ENCODE data around the gene APBA2. TPM values are rescaled to one million over a fixed set of nuclear protein-coding genes. Genes with fewer than 3 reads are reported as not detected.

Gene APBA2
- total and polyA plus RNA-seq, 2 donors, result 6.7 to 15.3 TPM

DNA sequence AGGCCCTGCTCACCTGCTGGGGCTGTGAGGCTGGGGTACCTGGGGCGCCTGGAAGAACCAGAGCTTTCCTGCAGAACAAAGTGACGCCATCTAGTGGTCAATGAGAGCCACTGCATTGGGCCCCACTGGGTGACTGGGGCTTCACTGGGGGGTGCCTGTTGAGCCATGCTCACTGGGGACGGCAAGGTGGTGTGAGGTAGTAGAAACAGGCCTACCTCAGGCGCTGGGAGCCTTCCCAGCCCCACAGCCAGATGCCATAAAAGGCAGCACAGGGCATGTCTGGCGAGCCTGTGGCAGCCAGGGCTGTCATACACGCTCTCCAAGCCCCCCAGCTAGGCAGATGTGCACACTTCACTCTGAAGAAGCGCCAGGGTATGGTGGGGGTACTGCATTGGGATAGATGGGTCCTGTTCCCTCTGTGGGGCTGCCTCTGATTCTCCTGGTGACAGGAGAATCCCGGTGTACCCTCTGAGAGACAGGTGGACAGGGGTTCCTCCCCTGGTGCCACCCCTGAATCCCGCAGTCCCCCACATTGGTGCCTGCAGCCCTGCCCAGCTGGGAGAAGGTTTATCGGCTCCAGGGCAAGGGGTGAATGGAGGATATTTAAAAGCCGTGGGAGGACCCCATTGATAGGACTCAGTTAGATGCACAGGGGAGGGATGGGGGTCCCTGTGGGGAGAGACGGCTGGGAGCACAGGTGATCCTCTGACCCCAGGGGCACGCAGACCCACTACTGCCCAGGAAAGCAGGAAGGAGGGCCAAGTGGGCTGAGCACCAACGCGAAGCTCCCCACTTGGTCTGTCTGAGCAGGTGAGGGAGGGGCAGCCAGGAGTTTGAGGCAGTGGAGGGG is 205.1 kb downstream of the APBA2 start:
- 90% methylated on average over 15 of the region's 15 CpGs for WGBS
- Histone ChIP-seq H3K27me3 (ENCODE audit: control insufficient read depth in 2 of 2, insufficient read depth in 1 of 2, low read length in 1 of 2) (no peaks in the 10 kb centered on the region), H3K9me3 (ENCODE audit: control insufficient read depth in 2 of 2, insufficient read depth in 1 of 2, low read length in 1 of 2) (no peaks in the 10 kb centered on the region), H3K36me3 (ENCODE audit: control insufficient read depth in 2 of 2, insufficient read depth in 2 of 2, low read length in 1 of 2) (no peaks in the 10 kb centered on the region), H3K27ac (ENCODE audit: low read depth in 1 of 2, low read length in 1 of 2) (no peak overlapping the region), H3K4me1 (ENCODE audit: control insufficient read depth in 2 of 2, insufficient read depth in 2 of 2, low read length in 2 of 2) (peaks cover 0 to 7% of the 10 kb centered on the region in 2 donors), H3K4me3 (ENCODE audit: low read length in 2 of 2) (no peak overlapping the region)
- DNase-seq (ENCODE audit: low read depth in 6 of 9, low spot score in 9 of 9), result peak in 5 of 9 donors; percentile 21 to 62 (median 28)

DNA sequence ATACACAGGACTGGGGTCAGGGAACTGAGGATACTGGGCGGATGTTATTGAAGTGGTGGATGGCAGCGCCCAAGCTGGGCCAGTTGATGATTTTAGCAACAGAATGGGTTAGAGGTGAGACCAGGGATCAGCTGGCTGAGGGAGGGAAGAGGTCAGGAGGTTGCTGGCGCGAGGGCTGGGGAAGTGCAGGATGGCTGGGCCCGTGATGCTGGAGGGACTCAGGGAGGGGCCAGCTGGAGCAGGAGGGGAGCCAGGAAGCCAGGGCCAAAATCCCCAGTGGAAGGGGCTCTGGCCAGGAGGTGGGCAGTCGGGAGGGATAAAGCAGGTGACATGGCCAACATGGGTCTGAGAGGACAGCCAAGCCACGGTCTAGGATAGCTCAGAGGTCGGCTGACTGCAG is 205.9 kb downstream of the APBA2 start:
- Histone ChIP-seq H3K27ac (ENCODE audit: low read depth in 1 of 2, low read length in 1 of 2) (no peak overlapping the region), H3K27me3 (ENCODE audit: control insufficient read depth in 2 of 2, insufficient read depth in 1 of 2, low read length in 1 of 2) (no peaks in the 10 kb centered on the region), H3K4me3 (ENCODE audit: low read length in 2 of 2) (no peak overlapping the region), H3K36me3 (ENCODE audit: control insufficient read depth in 2 of 2, insufficient read depth in 2 of 2, low read length in 1 of 2) (no peaks in the 10 kb centered on the region), H3K9me3 (ENCODE audit: control insufficient read depth in 2 of 2, insufficient read depth in 1 of 2, low read length in 1 of 2) (no peaks in the 10 kb centered on the region), H3K4me1 (ENCODE audit: control insufficient read depth in 2 of 2, insufficient read depth in 2 of 2, low read length in 2 of 2) (peaks cover 0 to 7% of the 10 kb centered on the region in 2 donors)
- 93% methylated on average over 8 of the region's 8 CpGs for WGBS
- no peak for DNase-seq (ENCODE audit: low read depth in 6 of 9, low spot score in 9 of 9)

DNA sequence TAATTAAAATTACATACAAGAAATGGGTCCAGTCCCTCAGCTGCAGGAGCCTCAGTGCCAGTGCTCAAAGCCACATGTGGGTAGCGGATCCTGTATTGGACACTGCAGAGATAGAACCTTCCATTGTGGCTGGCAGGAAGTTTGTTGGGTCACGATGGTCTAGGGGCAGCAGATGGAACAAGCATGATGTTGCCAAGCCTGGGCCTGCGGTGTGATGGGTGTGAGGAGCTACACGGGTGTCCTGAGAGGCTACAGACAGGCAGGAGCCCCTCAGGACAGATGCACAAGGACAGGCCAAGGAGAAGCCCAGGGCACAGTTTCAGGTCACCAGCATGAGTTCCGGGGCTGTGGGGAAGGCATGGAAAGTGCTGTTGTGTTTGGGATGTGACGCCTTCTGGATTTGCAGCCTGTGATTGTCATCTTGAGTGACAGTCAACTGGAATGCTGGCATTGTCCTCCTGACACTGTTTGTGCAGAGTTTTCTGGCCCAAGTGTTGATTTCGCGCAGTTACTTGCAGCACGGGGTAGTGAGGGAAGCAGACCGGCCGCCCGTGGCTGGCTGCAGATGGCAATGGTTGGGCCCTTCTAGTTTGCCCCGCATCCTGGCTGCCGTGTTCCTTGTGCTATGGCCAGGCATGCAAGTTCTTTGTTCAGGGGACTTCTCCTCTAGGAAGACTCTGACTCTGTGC is 206.7 kb downstream of the APBA2 start:
- H3K4me3 ChIP-seq (ENCODE audit: low read length in 2 of 2), result no peak overlapping the region
- peaks cover 0 to 7% of the 10 kb centered on the region in 2 donors for H3K4me1 ChIP-seq (ENCODE audit: control insufficient read depth in 2 of 2, insufficient read depth in 2 of 2, low read length in 2 of 2)
- no peak for DNase-seq (ENCODE audit: low read depth in 6 of 9, low spot score in 9 of 9)
- H3K27ac ChIP-seq (ENCODE audit: low read depth in 1 of 2, low read length in 1 of 2), result no peak overlapping the region
- H3K9me3 ChIP-seq (ENCODE audit: control insufficient read depth in 2 of 2, insufficient read depth in 1 of 2, low read length in 1 of 2), result no peaks in the 10 kb centered on the region
- 97% methylated on average over 14 of the region's 14 CpGs for WGBS
- no peaks in the 10 kb centered on the region for H3K36me3 ChIP-seq (ENCODE audit: control insufficient read depth in 2 of 2, insufficient read depth in 2 of 2, low read length in 1 of 2)
- H3K27me3 ChIP-seq (ENCODE audit: control insufficient read depth in 2 of 2, insufficient read depth in 1 of 2, low read length in 1 of 2), result no peaks in the 10 kb centered on the region

DNA sequence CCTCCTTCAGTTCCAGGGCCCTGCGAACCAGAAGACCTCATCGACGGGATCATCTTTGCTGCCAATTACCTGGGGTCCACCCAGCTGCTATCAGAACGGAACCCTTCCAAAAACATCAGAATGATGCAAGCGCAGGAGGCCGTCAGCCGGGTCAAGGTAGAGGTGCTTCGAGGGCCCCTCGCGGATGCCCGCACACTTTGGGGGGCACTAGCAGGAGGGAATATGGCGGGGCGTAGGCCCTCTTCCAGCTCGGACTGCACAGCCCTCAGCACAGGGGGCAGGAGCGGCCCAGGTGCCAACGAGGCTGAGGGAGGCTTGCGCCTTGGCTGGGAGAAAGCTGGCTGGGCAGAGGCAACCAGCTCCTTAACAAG is 207.3 kb downstream of the APBA2 start:
- H3K36me3 ChIP-seq (ENCODE audit: control insufficient read depth in 2 of 2, insufficient read depth in 2 of 2, low read length in 1 of 2), result no peaks in the 10 kb centered on the region
- H3K9me3 ChIP-seq (ENCODE audit: control insufficient read depth in 2 of 2, insufficient read depth in 1 of 2, low read length in 1 of 2), result no peaks in the 10 kb centered on the region
- peaks cover 0 to 7% of the 10 kb centered on the region in 2 donors for H3K4me1 ChIP-seq (ENCODE audit: control insufficient read depth in 2 of 2, insufficient read depth in 2 of 2, low read length in 2 of 2)
- no peak for DNase-seq (ENCODE audit: low read depth in 6 of 9, low spot score in 9 of 9)
- H3K27ac ChIP-seq (ENCODE audit: low read depth in 1 of 2, low read length in 1 of 2), result no peak overlapping the region
- H3K27me3 ChIP-seq (ENCODE audit: control insufficient read depth in 2 of 2, insufficient read depth in 1 of 2, low read length in 1 of 2), result no peaks in the 10 kb centered on the region
- WGBS, result 98% methylated on average over 17 of the region's 17 CpGs
- H3K4me3 ChIP-seq (ENCODE audit: low read length in 2 of 2), result no peak overlapping the region

DNA sequence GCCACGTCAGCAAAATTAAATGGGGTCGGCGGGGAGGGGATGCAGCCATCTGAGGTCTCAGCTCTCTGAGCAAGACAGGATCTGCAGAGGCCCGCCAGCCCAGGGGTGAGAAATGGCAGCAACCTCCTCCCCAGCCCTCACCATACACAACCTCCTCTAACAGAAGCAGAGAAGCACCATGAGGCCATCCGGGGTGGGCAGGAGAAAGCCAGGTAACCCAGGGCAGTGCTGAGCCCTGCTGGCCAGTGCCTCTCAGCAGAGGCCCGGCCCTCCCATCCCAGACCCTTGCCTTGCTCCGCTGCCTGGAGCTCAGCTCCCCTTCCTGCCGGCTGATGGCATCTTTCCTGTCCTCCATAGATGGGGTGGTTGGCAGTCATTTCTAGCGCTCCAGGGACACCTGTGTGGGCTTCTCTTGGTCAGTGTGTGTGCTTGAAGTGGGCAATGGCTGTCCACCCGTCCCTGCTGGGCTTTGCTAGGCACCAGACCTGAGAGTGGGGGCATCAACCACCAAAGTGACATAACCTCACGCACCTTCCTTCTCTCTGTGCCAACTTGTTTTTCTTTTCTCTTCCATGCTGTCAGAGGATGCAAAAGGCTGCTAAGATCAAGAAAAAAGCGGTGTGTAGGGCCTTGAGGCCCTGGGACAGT is 208.0 kb downstream of the APBA2 start:
- 97% methylated on average over 12 of the region's 12 CpGs for WGBS
- H3K4me1 ChIP-seq (ENCODE audit: control insufficient read depth in 2 of 2, insufficient read depth in 2 of 2, low read length in 2 of 2), result peaks cover 0 to 7% of the 10 kb centered on the region in 2 donors
- no peak for DNase-seq (ENCODE audit: low read depth in 6 of 9, low spot score in 9 of 9)
- no peak overlapping the region for H3K27ac ChIP-seq (ENCODE audit: low read depth in 1 of 2, low read length in 1 of 2)
- H3K4me3 ChIP-seq (ENCODE audit: low read length in 2 of 2), result no peak overlapping the region
- no peaks in the 10 kb centered on the region for H3K27me3 ChIP-seq (ENCODE audit: control insufficient read depth in 2 of 2, insufficient read depth in 1 of 2, low read length in 1 of 2)
- no peaks in the 10 kb centered on the region for H3K36me3 ChIP-seq (ENCODE audit: control insufficient read depth in 2 of 2, insufficient read depth in 2 of 2, low read length in 1 of 2)
- no peaks in the 10 kb centered on the region for H3K9me3 ChIP-seq (ENCODE audit: control insufficient read depth in 2 of 2, insufficient read depth in 1 of 2, low read length in 1 of 2)

DNA sequence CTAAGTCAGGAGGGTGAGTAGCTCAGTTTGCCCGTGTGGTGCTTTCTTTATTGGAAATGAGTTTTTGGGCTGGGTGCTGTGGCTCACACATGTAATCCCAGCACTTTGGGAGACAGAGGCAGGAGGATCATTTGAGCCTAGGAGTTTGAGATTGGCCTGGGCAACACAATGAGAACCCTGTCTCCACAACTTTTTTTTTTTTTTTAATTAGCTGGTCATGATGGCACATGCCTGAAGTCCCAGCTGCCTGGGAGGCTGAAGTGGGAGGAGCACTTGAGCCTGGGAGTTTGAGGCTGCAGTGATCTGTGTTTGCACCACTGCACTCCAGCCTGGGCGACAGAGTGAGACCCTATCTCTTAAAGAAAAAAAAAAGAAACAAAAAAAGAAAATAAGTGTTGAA is 208.9 kb downstream of the APBA2 start:
- DNase-seq (ENCODE audit: low read depth in 6 of 9, low spot score in 9 of 9), result no peak
- H3K9me3 ChIP-seq (ENCODE audit: control insufficient read depth in 2 of 2, insufficient read depth in 1 of 2, low read length in 1 of 2), result no peaks in the 10 kb centered on the region
- H3K4me3 ChIP-seq (ENCODE audit: low read length in 2 of 2), result no peak overlapping the region
- no peak overlapping the region for H3K27ac ChIP-seq (ENCODE audit: low read depth in 1 of 2, low read length in 1 of 2)
- H3K27me3 ChIP-seq (ENCODE audit: control insufficient read depth in 2 of 2, insufficient read depth in 1 of 2, low read length in 1 of 2), result no peaks in the 10 kb centered on the region
- H3K36me3 ChIP-seq (ENCODE audit: control insufficient read depth in 2 of 2, insufficient read depth in 2 of 2, low read length in 1 of 2), result no peaks in the 10 kb centered on the region
- 93% methylated on average over 2 of the region's 2 CpGs for whole genome bisulfite sequencing
- H3K4me1 ChIP-seq (ENCODE audit: control insufficient read depth in 2 of 2, insufficient read depth in 2 of 2, low read length in 2 of 2), result peaks cover 0 to 7% of the 10 kb centered on the region in 2 donors

DNA sequence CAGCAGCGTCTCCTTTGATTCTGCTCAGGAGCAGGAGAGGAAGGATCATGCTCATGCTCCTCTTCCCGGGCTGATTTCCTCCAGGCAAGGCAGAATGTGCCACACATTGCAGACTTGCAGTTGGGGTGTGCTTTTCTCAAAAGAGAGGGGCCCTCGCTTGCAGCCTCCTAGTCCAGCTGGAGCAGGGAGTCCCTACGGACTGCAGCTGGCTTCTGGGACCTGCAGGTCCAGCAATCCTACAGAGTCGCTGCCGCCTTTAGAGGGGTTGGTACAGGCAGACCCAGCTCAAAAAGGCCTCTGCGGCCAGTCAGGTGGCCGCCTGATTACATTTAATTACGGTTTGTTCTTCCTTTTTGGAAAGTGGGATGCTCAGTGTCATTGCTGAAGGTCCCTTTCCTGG is 210.0 kb downstream of the APBA2 start:
- Histone ChIP-seq H3K9me3 (ENCODE audit: control insufficient read depth in 2 of 2, insufficient read depth in 1 of 2, low read length in 1 of 2) (no peaks in the 10 kb centered on the region), H3K4me1 (ENCODE audit: control insufficient read depth in 2 of 2, insufficient read depth in 2 of 2, low read length in 2 of 2) (no peaks in the 10 kb centered on the region), H3K27me3 (ENCODE audit: control insufficient read depth in 2 of 2, insufficient read depth in 1 of 2, low read length in 1 of 2) (no peaks in the 10 kb centered on the region), H3K4me3 (ENCODE audit: low read length in 2 of 2) (no peak overlapping the region), H3K27ac (ENCODE audit: low read depth in 1 of 2, low read length in 1 of 2) (no peak overlapping the region), H3K36me3 (ENCODE audit: control insufficient read depth in 2 of 2, insufficient read depth in 2 of 2, low read length in 1 of 2) (no peaks in the 10 kb centered on the region)
- DNase-seq (ENCODE audit: low read depth in 6 of 9, low spot score in 9 of 9), result no peak
- WGBS, result 97% methylated on average over 9 of the region's 9 CpGs

DNA sequence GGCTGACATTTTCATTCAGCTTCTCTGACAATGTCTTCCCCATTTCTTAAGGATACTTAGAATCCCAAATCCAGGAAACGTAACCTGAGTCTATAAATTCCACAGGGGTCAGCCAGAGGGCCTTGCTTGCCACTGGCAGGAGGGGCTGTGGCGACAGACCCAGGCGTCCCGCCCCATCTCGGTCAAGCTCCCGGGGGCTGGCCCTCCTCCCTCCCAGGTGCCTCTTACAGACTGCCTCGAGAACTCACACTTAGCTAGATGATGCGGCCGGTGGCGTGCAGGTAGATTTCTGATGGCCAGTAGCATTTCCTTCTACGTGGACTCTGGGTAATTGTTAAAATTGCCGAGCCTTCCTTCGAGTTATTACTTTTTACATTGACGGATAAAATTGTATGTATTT is 211.4 kb downstream of the APBA2 start:
- H3K4me3 ChIP-seq (ENCODE audit: low read length in 2 of 2), result no peak overlapping the region
- no peak for DNase-seq (ENCODE audit: low read depth in 6 of 9, low spot score in 9 of 9)
- WGBS, result 94% methylated on average over 14 of the region's 14 CpGs

DNA sequence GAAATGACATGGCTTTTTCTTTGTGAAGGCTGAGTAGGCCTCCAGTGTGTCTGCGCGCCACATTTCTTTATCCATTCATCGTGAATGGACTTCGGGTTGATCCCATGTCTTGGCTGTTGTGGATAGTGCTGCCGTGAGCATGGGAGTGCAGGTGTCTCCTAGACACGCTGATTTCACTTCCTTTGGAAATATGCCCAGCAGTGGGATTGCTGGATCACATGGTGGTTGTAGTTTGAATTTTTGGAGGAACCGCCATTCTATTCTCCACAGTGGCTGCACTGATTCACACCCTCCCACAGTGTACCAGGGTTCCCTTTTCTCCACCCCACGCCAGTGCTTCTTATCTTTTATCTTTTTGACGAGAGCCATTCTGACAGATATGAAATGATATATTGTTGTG is 212.2 kb downstream of the APBA2 start:
- Histone ChIP-seq H3K27me3 (ENCODE audit: control insufficient read depth in 2 of 2, insufficient read depth in 1 of 2, low read length in 1 of 2) (no peaks in the 10 kb centered on the region), H3K36me3 (ENCODE audit: control insufficient read depth in 2 of 2, insufficient read depth in 2 of 2, low read length in 1 of 2) (no peaks in the 10 kb centered on the region), H3K4me1 (ENCODE audit: control insufficient read depth in 2 of 2, insufficient read depth in 2 of 2, low read length in 2 of 2) (no peaks in the 10 kb centered on the region), H3K4me3 (ENCODE audit: low read length in 2 of 2) (no peak overlapping the region), H3K9me3 (ENCODE audit: control insufficient read depth in 2 of 2, insufficient read depth in 1 of 2, low read length in 1 of 2) (peaks cover 0 to 1% of the 10 kb centered on the region in 2 donors), H3K27ac (ENCODE audit: low read depth in 1 of 2, low read length in 1 of 2) (no peak overlapping the region)
- no peak for DNase-seq (ENCODE audit: low read depth in 6 of 9, low spot score in 9 of 9)
- 87% methylated on average over 9 of the region's 9 CpGs for WGBS

More for the DNA sequence above, 211.4 kb downstream of the APBA2 start:
- Histone ChIP-seq H3K9me3 (ENCODE audit: control insufficient read depth in 2 of 2, insufficient read depth in 1 of 2, low read length in 1 of 2) (peaks cover 0 to 1% of the 10 kb centered on the region in 2 donors), H3K36me3 (ENCODE audit: control insufficient read depth in 2 of 2, insufficient read depth in 2 of 2, low read length in 1 of 2) (no peaks in the 10 kb centered on the region), H3K4me1 (ENCODE audit: control insufficient read depth in 2 of 2, insufficient read depth in 2 of 2, low read length in 2 of 2) (no peaks in the 10 kb centered on the region), H3K27me3 (ENCODE audit: control insufficient read depth in 2 of 2, insufficient read depth in 1 of 2, low read length in 1 of 2) (no peaks in the 10 kb centered on the region), H3K27ac (ENCODE audit: low read depth in 1 of 2, low read length in 1 of 2) (no peak overlapping the region)
